Lower leg skin (tissue), 4 donors: ENCODE data around the gene RFC4. TPM values are rescaled to one million over a fixed set of nuclear protein-coding genes. Genes with fewer than 3 reads are reported as not detected.
A peak's percentile ranks its signal among the peaks of the same experiment; 100 is the strongest.

ENCODE experiments used
- DNase-seq, 2 donors: peaks; one replicate each; pipeline ENCODE4 v3.0.0-alpha.2; 2019; ENCODE audit warnings: low spot score in 2 of 2
- H3K4me3 ChIP-seq: fragments of 200-600 bp; sonication (generic); 2 replicates; pipeline ENCODE4 v1.5.1; 2017; ENCODE audit warnings: mild to moderate bottlenecking, low read depth; ENCODE audit not compliant: poor library complexity, severe bottlenecking
- CTCF ChIP-seq, 3 donors: fragments of 450-650 bp; IDR thresholded peaks; one replicate each; pipeline ENCODE4 v1.5.1; 2016; ENCODE audit warnings: antibody characterized with exemption in 3 of 3, mild to moderate bottlenecking in 3 of 3, moderate library complexity in 2 of 3
- POLR2A ChIP-seq, 2 donors: fragments of 450-650 bp; IDR thresholded peaks; one replicate each; pipeline ENCODE4 v1.6.1; 2016 to 2017; ENCODE audit warnings: antibody characterized with exemption in 2 of 2, mild to moderate bottlenecking in 1 of 2, moderate library complexity in 1 of 2
- WGBS, 2 donors: methylation state at CpG; one replicate each; pipeline ENCODE4 v1.1.5; 2018; 5-methylcytosine and 5-hydroxymethylcytosine counted together
- intact Hi-C: fragments of 100-400 bp; cut with DNase I; formaldehyde crosslinking; loops from one replicate; pipeline ENCODE4 v1.15.0; 2023; ENCODE audit warnings: low total_unique reads
- total RNA-seq, 4 donors: library from RNA; depleted of rRNA; stranded (reverse); fragments of >200 nt; gene quantifications; one replicate each; pipeline ENCODE4 v1.1.0, GENCODE V29; 2016

Gene RFC4
- total RNA-seq, 4 donors from 2014 or later: 6.3 to 14.0 (median 10.5) TPM

- 83% methylated on average over 17 of the region's 17 CpGs for WGBS, 2 donors
- H3K4me3 ChIP-seq: no peak overlapping the region
- TF ChIP-seq CTCF (IDR thresholded peaks at IDR 0.05) (no peak), POLR2A (IDR thresholded peaks at IDR 0.05) (no peak)
- no peak for DNase-seq
- intact Hi-C loops: no loop called here
These were observed 33.8 kb upstream of the RFC4 start for GRCh38 chr3:186839874-186840641.

GRCh38 chr3:186832276-186832675 is 26.0 kb upstream of the RFC4 start:
- H3K4me3 ChIP-seq: no peak overlapping the region
- TF ChIP-seq CTCF (IDR thresholded peaks at IDR 0.05) (no peak), POLR2A (IDR thresholded peaks at IDR 0.05) (no peak)
- DNase-seq: no peak
- intact Hi-C loops: no loop called here
- WGBS, 2 donors: 77 to 89% methylated on average over 1 of the region's 1 CpG

- no peak overlapping the region for H3K4me3 ChIP-seq
- no peak for DNase-seq
- no peak for TF ChIP-seq CTCF (IDR thresholded peaks at IDR 0.05)
- no peak for TF ChIP-seq POLR2A (IDR thresholded peaks at IDR 0.05)
- 60 to 88% methylated on average over 4 of the region's 4 CpGs for WGBS, 2 donors
- intact Hi-C loops: no loop called here
These were observed 25.5 kb upstream of the RFC4 start for GRCh38 chr3:186831798-186832197.

- intact Hi-C loops: loop anchor here (10.0 kb wide), 1 partner anchor 214 kb away; the partner anchor contains the start of gene AHSG
These were observed 22.1 kb upstream of the RFC4 start for GRCh38 chr3:186828340-186828739.

GRCh38 chr3:186826976-186827857 is 20.9 kb upstream of the RFC4 start:
- intact Hi-C loops: loop anchor here (10.0 kb wide), 1 partner anchor 212 kb away; the partner anchor contains the start of gene AHSG
- TF ChIP-seq CTCF (IDR thresholded peaks at IDR 0.05) (no peak), POLR2A (IDR thresholded peaks at IDR 0.05) (no peak)
- DNase-seq: peak; percentile 50 to 92
- 3 to 4% methylated on average over 40 to 51 of the region's 80 CpGs for WGBS, 2 donors
- H3K4me3 ChIP-seq: peak overlapping the region; percentile 42

More at GRCh38 chr3:186828340-186828739, 22.1 kb upstream of the RFC4 start:
- no peak for TF ChIP-seq CTCF (IDR thresholded peaks at IDR 0.05)
- no peak for TF ChIP-seq POLR2A (IDR thresholded peaks at IDR 0.05)
- DNase-seq: peak in 1 of 2 donors; percentile 70
- no peak overlapping the region for H3K4me3 ChIP-seq
- 17 to 20% methylated on average over 4 to 5 of the region's 5 CpGs for WGBS, 2 donors
